Activated CD8-positive, alpha-beta memory T cell treated with anti-CD3 and anti-CD28 coated beads, Interleukin-2, amount 50 U/mL, for 4 hours (primary cell): Measurements from ENCODE around the gene ELAVL1.

Source experiments
- DNase-seq: peaks from one replicate; pipeline ENCODE4 v3.0.0-alpha.2; 2020

ELAVL1 gene

GRCh38 chr19:7908742-7909461, 96.5 kb downstream of the ELAVL1 start:
- DNase-seq, result no peak
